HepG2 (cell line): Measurements from ENCODE around the gene CTRL. TPM values are rescaled to one million over a fixed set of nuclear protein-coding genes. Genes with fewer than 3 reads are reported as not detected.

Experiments used
- ATRX ChIP-seq: sonication (generic); formaldehyde crosslinking; IDR thresholded peaks from 2 replicates; pipeline ENCODE4 v1.4.0; 2020; ENCODE audit warnings: missing genetic modification reagents, borderline replicate concordance
- FOXP1 ChIP-seq, 2 experiments: fragments of 450-650 bp in 1 of 2; IDR thresholded peaks; 2 replicates each; pipeline ENCODE4 v1.6.1; 2017 to 2018; ENCODE audit warnings: antibody characterized with exemption in 1 of 2
- FOXP4 ChIP-seq: sonication (generic); formaldehyde crosslinking; IDR thresholded peaks from 2 replicates; pipeline ENCODE4 v1.4.0; 2020; ENCODE audit warnings: missing genetic modification reagents
- HIVEP1 ChIP-seq: sonication (generic); formaldehyde crosslinking; IDR thresholded peaks from 2 replicates; pipeline ENCODE4 v1.4.0; 2020; ENCODE audit warnings: mild to moderate bottlenecking, missing genetic modification reagents
- HNRNPK ChIP-seq: fragments of 200-400 bp; formaldehyde crosslinking; IDR thresholded peaks from 2 replicates; pipeline ENCODE4 v1.6.1; 2018; ENCODE audit warnings: low read length, low read depth, moderate library complexity, mild to moderate bottlenecking; ENCODE audit not compliant: poor library complexity, severe bottlenecking
- KDM1A ChIP-seq: IDR thresholded peaks from 2 replicates; pipeline ENCODE4 v1.6.1; 2016; ENCODE audit warnings: missing compliant biosample characterization
- MAZ ChIP-seq, 2 experiments: sonication (generic) in 1 of 2; formaldehyde crosslinking in 1 of 2; IDR thresholded peaks; 2 replicates each; pipeline versions ENCODE4 v1.5.0 to v1.6.1; 2012 to 2020; ENCODE audit warnings: low read depth in 2 of 2, mild to moderate bottlenecking in 2 of 2, borderline replicate concordance in 1 of 2, improper control_type of control experiment in 1 of 2, low read length in 1 of 2, missing genetic modification reagents in 1 of 2, moderate library complexity in 1 of 2
- NCOA2 ChIP-seq: sonication (generic); formaldehyde crosslinking; IDR thresholded peaks from 2 replicates; pipeline ENCODE4 v1.8.0; 2022; ENCODE audit warnings: inconsistent platforms
- NCOA5 ChIP-seq: sonication (generic); formaldehyde crosslinking; IDR thresholded peaks from 2 replicates; pipeline ENCODE4 v1.4.0; 2020; ENCODE audit warnings: missing genetic modification reagents
- RFXAP ChIP-seq: sonication (generic); formaldehyde crosslinking; IDR thresholded peaks from 2 replicates; pipeline ENCODE4 v1.4.0; 2020; ENCODE audit warnings: missing genetic modification reagents, borderline replicate concordance
- SATB2 ChIP-seq: sonication (generic); formaldehyde crosslinking; IDR thresholded peaks from 2 replicates; pipeline ENCODE4 v1.5.0; 2020; ENCODE audit warnings: missing genetic modification reagents
- SIN3B ChIP-seq: fragments of 150-350 bp; IDR thresholded peaks from 2 replicates; pipeline ENCODE4 v1.6.1; 2014; ENCODE audit warnings: low read length
- SOX6 ChIP-seq, 2 experiments: fragments of 450-650 bp in 1 of 2; sonication (generic) in 1 of 2; formaldehyde crosslinking in 1 of 2; IDR thresholded peaks; 2 replicates each; pipeline versions ENCODE4 v1.4.0 to v1.6.1; 2017 to 2020; ENCODE audit warnings: antibody characterized with exemption in 1 of 2, mild to moderate bottlenecking in 1 of 2, missing genetic modification reagents in 1 of 2
- STAG1 ChIP-seq: sonication (generic); formaldehyde crosslinking; IDR thresholded peaks from 2 replicates; pipeline ENCODE4 v1.4.0; 2020; ENCODE audit warnings: missing genetic modification reagents
- TAF15 ChIP-seq: fragments of 200-400 bp; formaldehyde crosslinking; IDR thresholded peaks from one replicate; pipeline ENCODE4 v1.6.1; 2018; ENCODE audit warnings: mild to moderate bottlenecking, low read depth, low read length; ENCODE audit not compliant: poor library complexity, severe bottlenecking
- U2AF2 ChIP-seq: fragments of 200-400 bp; formaldehyde crosslinking; IDR thresholded peaks from 2 replicates; pipeline ENCODE4 v1.6.1; 2017; ENCODE audit warnings: low read depth, mild to moderate bottlenecking, low read length
- ZFP36L2 ChIP-seq: sonication (generic); formaldehyde crosslinking; IDR thresholded peaks from 2 replicates; pipeline ENCODE4 v1.4.0; 2020; ENCODE audit warnings: missing genetic modification reagents
- ZNF124 ChIP-seq: sonication (generic); formaldehyde crosslinking; IDR thresholded peaks from 2 replicates; pipeline ENCODE4 v1.4.0; 2020; ENCODE audit warnings: missing genetic modification reagents
- ZNF20 ChIP-seq: sonication (generic); formaldehyde crosslinking; IDR thresholded peaks from 2 replicates; pipeline ENCODE4 v1.4.0; 2020; ENCODE audit warnings: mild to moderate bottlenecking, moderate library complexity, missing genetic modification reagents
- ZNF205 ChIP-seq: IDR thresholded peaks from 2 replicates; pipeline ENCODE4 v1.6.1; 2018; ENCODE audit warnings: missing biosample characterization, missing genetic modification reagents
- ZNF253 ChIP-seq: sonication (generic); formaldehyde crosslinking; IDR thresholded peaks from 2 replicates; pipeline ENCODE4 v1.8.0; 2022; ENCODE audit warnings: mild to moderate bottlenecking, missing genetic modification reagents, borderline replicate concordance
- ZNF275 ChIP-seq: sonication (generic); formaldehyde crosslinking; IDR thresholded peaks from 2 replicates; pipeline ENCODE4 v1.8.0; 2022; ENCODE audit warnings: missing genetic modification reagents, mild to moderate bottlenecking, inconsistent platforms, borderline replicate concordance
- ZSCAN25 ChIP-seq: sonication (generic); formaldehyde crosslinking; IDR thresholded peaks from 2 replicates; pipeline ENCODE4 v1.8.0; 2022; ENCODE audit warnings: mild to moderate bottlenecking, missing genetic modification reagents
- polyA plus RNA-seq, 8 experiments: library from polyadenylated mRNA; depleted of rRNA in 3 of 8; stranded (reverse) in 7 of 8; unstranded in 1 of 8; fragments of >200 nt; fragmentation: Illumina TruSeq in 4 of 8; extraction: Trizol in 4 of 8; gene quantifications; 2 replicates each; pipeline versions ENCODE4 v1.2.1 to v1.2.3, GENCODE V29; 2011 to 2016; ENCODE audit warnings: low read depth in 4 of 8, missing spikeins in 1 of 8, mixed read lengths in 1 of 8; ENCODE audit not compliant: insufficient read depth in 1 of 8
- total RNA-seq, 5 experiments: library from RNA; depleted of rRNA; stranded (reverse); fragments of >200 nt; fragmentation: Illumina TruSeq; extraction: Trizol; gene quantifications; 2 replicates each; pipeline ENCODE4 v1.2.3, GENCODE V29; 2016; ENCODE audit warnings: low read depth in 1 of 5
- TF ChIP-seq, protein P1 (sequence below): sonication (generic); formaldehyde crosslinking; IDR thresholded peaks from 2 replicates; pipeline ENCODE4 v1.8.0; 2022; ENCODE audit warnings: missing genetic modification reagents, low read depth, mild to moderate bottlenecking, borderline replicate concordance
- TF ChIP-seq, protein P2 (sequence below): sonication (generic); formaldehyde crosslinking; IDR thresholded peaks from 2 replicates; pipeline ENCODE4 v1.4.0; 2020; ENCODE audit warnings: missing genetic modification reagents, low read depth, mild to moderate bottlenecking, borderline replicate concordance

The CTRL gene
- total and polyA plus RNA-seq, 2 of the 13 experiments (the other 11 are each of a cell fraction or from before 2014, with no cell fraction given), result 1.9 to 2.7 TPM

GRCh38 chr16:67966549-67967182 lies 35.0 kb upstream of the CTRL start (continued):
- no peak for TF ChIP-seq SOX6 (IDR thresholded peaks at IDR 0.05)
- TF ChIP-seq SOX6 (CRISPR knock-in tag; IDR thresholded peaks at IDR 0.05), result no peak
- no peak for TF ChIP-seq TAF15
- no peak; the same call in 1 of the 2 replicates for TF ChIP-seq ZSCAN25 (CRISPR knock-in tag)
- no peak; the same call in 1 of the 2 replicates for TF ChIP-seq RFXAP (CRISPR knock-in tag)
- no peak for TF ChIP-seq NCOA5 (CRISPR knock-in tag)
- no peak for TF ChIP-seq HNRNPK
- no peak for TF ChIP-seq ZNF253 (CRISPR knock-in tag)
- TF ChIP-seq ZNF20 (CRISPR knock-in tag), result no peak
- no peak for TF ChIP-seq MAZ (IDR thresholded peaks at IDR 0.05; ENCODE audit: borderline replicate concordance, low read depth, low read length)
- TF ChIP-seq MAZ (CRISPR knock-in tag; IDR thresholded peaks at IDR 0.05; ENCODE audit: low read depth), result 0 out of 2 replicates have a peak, but pooled peaks have one; percentile 37
- no peak for TF ChIP-seq ZNF205 (CRISPR knock-in tag)
- TF ChIP-seq STAG1 (CRISPR knock-in tag), result no peak
- no peak for TF ChIP-seq U2AF2
- TF ChIP-seq, protein P1, sequence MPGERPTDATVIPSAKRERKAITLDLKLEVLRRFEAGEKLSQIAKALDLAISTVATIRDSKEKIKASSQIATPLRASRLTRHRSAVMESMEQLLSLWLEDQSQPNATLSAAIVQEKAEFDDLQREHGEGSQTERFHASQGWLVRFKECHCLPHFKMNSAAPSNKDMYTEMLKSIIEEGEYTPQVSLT, result no peak
- TF ChIP-seq KDM1A, result no peak
- TF ChIP-seq ZNF275 (CRISPR knock-in tag), result no peak
- no peak for TF ChIP-seq ATRX (CRISPR knock-in tag)
- TF ChIP-seq ZNF124 (CRISPR knock-in tag), result peak; percentile 19; the same call in 1 of the 2 replicates
- TF ChIP-seq ZFP36L2 (CRISPR knock-in tag), result no peak
- no peak for TF ChIP-seq HIVEP1
- TF ChIP-seq FOXP4 (CRISPR knock-in tag), result no peak
- TF ChIP-seq SATB2 (CRISPR knock-in tag), result no peak
- no peak for TF ChIP-seq NCOA2 (CRISPR knock-in tag)
- no peak for TF ChIP-seq SIN3B
- no peak for TF ChIP-seq FOXP1 (IDR thresholded peaks at IDR 0.05)
- no peak for TF ChIP-seq FOXP1 (CRISPR knock-in tag; IDR thresholded peaks at IDR 0.05)
- TF ChIP-seq, protein P2, sequence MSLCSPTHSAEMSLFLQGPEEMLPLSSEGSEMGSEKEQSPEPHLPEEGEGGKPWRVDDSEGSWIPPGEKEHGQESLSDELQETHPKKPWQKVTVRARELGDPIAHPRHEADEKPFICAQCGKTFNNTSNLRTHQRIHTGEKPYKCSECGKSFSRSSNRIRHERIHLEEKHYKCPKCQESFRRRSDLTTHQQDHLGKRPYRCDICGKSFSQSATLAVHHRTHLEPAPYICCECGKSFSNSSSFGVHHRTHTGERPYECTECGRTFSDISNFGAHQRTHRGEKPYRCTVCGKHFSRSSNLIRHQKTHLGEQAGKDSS (CRISPR knock-in tag), result peak; percentile 89
